ENCODE data around the gene PIGC.

Gene PIGC

DNA sequence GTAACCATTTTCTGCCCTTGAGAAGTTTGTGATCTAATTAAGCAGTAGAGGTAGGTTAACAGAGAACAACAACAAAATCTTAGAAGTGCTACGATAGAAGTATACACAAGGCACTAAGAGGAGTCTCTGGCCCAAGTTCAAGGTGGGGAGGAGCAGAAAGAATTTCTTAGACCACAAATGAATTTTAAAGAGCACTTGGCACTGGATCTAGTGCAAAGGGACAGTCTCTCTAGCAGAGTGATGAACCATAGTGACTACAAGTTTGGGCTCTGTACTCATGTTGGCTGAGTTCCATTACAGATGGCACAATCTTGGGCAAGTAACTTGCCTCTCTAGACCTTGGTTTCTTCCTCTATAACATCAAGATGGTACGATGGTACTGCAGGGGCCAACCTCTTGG, 33.3 kb upstream of the PIGC start:
- H3K4me3 ChIP-seq (ENCODE audit: low read depth, low read length): no peak overlapping the region
- DNase-seq (ENCODE audit: low read depth): no peak
- TF ChIP-seq, protein P1, sequence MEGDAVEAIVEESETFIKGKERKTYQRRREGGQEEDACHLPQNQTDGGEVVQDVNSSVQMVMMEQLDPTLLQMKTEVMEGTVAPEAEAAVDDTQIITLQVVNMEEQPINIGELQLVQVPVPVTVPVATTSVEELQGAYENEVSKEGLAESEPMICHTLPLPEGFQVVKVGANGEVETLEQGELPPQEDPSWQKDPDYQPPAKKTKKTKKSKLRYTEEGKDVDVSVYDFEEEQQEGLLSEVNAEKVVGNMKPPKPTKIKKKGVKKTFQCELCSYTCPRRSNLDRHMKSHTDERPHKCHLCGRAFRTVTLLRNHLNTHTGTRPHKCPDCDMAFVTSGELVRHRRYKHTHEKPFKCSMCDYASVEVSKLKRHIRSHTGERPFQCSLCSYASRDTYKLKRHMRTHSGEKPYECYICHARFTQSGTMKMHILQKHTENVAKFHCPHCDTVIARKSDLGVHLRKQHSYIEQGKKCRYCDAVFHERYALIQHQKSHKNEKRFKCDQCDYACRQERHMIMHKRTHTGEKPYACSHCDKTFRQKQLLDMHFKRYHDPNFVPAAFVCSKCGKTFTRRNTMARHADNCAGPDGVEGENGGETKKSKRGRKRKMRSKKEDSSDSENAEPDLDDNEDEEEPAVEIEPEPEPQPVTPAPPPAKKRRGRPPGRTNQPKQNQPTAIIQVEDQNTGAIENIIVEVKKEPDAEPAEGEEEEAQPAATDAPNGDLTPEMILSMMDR (IDR thresholded peaks at IDR 0.05; ENCODE audit: control insufficient read depth, extremely low read depth, insufficient read depth): no peak

DNA sequence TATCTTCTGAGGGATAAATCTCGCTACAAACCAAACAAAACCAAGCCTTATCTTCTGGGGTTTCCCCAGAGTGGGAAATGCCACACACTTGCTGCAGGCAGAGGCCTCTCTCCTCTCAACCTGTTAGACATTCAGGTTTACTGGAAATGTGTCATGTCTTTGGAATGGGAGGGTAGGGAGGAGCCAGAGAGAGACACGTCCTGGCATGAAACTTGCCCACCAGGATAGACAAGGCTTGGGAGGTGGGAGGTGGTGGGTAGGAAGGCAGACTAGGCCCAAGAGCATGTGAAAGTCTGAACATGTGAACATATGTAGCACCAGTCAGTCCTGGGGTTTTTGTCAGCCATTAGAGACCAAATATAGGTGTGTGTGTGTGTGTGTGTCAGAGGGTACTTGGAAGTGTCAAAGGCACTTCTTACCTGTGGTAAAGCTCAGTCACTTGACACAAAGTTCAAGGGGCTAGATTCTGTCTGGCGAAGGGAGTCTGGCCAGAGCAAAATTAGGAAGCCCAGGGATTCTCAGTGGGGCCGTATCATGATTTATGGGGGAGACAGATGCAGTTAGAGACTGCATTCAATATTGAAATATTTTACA, 32.4 kb upstream of the PIGC start:
- TF ChIP-seq, protein P1 (IDR thresholded peaks at IDR 0.05; ENCODE audit: control insufficient read depth, extremely low read depth, insufficient read depth): no peak
- no peak for DNase-seq (ENCODE audit: low read depth)
- H3K4me3 ChIP-seq (ENCODE audit: low read depth, low read length): no peak overlapping the region

DNA sequence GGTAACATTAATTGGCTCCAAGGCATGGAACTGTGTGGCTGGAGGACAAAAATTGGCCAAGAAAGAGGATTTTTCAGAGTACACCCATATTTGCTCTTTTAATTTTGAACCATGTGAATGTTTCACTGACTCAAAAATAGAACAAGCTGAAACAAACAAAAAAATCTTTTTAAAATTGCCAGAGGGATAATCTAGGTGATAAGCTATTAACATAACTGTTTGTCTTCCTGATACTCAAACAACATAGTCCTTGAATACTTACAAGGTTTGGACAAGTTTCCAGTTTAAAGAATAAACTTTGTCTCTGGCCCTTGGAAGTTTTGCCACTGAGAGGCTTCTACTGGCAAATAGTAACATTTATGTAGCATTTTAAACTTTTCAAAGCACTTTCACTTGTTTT, 30.0 kb upstream of the PIGC start:
- DNase-seq (ENCODE audit: low read depth): no peak
- TF ChIP-seq, protein P1 (IDR thresholded peaks at IDR 0.05; ENCODE audit: control insufficient read depth, extremely low read depth, insufficient read depth): no peak
- H3K4me3 ChIP-seq (ENCODE audit: low read depth, low read length): no peak overlapping the region

DNA sequence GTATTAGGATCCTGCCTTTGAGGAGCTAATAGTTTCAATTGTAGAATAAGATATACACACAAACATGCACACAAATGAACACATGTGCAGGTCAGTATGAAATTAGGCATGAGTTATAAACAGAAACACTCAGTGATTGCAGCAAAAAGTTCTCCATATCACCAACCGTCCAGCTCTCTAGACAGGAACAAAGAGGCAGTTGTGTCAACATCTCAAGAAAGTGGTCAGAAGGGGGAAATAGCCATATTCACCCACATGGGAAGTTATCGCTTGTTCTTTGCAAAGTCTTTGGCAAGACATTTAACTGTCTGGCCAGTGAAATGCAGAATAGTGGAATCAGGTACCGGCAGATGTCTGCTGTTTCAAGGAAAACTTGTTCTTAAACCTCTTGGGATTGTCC, 29.4 kb upstream of the PIGC start:
- TF ChIP-seq, protein P1 (IDR thresholded peaks at IDR 0.05; ENCODE audit: control insufficient read depth, extremely low read depth, insufficient read depth): no peak
- no peak overlapping the region for H3K4me3 ChIP-seq (ENCODE audit: low read depth, low read length)
- no peak for DNase-seq (ENCODE audit: low read depth)

DNA sequence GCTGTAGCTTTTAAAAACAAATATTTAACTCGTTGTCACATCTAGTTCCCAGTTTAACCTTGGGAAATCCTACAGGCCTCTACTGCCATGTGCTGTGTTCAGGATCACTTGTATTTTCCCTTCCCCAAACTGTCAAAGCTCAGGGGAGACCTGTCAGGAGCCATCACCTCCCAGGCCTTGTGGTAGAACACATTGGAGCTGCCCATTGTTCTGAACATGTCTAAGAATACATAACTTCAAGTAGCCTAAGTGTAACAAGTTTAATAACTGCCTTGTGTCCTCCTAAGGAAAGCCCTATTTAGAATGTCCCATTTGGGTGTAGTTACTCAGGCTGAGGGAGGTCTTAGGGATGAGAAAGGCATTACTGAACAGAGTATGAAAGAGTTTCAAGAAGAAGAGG, 28.6 kb upstream of the PIGC start:
- H3K4me3 ChIP-seq (ENCODE audit: low read depth, low read length): no peak overlapping the region
- no peak for DNase-seq (ENCODE audit: low read depth)
- TF ChIP-seq, protein P1 (IDR thresholded peaks at IDR 0.05; ENCODE audit: control insufficient read depth, extremely low read depth, insufficient read depth): no peak

DNA sequence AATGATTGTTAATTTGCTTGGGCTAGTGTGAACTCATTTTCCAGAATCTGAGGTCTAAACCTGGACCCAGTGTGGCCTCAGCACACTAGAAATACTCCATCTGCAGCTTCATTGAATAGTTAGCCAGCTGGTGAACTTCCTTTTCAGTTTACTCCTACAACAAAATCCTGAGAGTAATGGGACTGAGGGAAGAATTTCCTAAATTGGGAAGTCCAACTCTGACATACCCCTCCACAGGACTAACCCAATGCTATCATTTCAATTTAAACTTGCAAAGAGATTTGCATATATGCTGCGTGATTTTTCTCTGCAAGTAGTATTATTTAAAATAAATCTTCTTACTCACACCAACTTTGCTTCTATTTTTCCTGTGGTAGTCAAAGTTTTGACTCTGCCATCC, 27.8 kb upstream of the PIGC start:
- no peak overlapping the region for H3K4me3 ChIP-seq (ENCODE audit: low read depth, low read length)
- no peak for DNase-seq (ENCODE audit: low read depth)
- TF ChIP-seq, protein P1 (IDR thresholded peaks at IDR 0.05; ENCODE audit: control insufficient read depth, extremely low read depth, insufficient read depth): no peak

DNA sequence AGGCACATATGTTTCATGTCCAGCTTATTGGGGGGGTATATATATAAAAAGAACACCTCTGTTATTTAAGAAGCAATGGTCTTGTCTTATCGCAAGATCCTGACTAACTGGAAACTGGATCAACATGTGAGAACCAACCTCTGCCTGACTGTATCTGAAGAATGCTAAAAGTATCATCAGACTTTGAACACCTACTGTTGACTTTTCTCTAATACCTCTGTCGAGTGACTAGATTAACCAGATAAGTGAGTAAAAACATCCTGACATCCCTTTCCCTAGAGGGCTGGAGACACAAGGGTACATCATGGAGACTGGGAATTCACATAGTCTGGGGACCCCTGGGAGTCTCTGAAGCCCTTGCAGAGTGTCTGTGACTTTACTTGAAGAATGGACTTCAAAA, 26.3 kb upstream of the PIGC start:
- DNase-seq (ENCODE audit: low read depth): peak; percentile 90
- no peak overlapping the region for H3K4me3 ChIP-seq (ENCODE audit: low read depth, low read length)
- TF ChIP-seq, protein P1 (IDR thresholded peaks at IDR 0.05; ENCODE audit: control insufficient read depth, extremely low read depth, insufficient read depth): no peak

Measured in LNCaP clone FGC (cell line).